HG02981 (cell line): ENCODE results near the gene LSR.

Experiments used
- ATAC-seq: cut with Tn5 transposase; IDR thresholded peaks from one replicate; pipeline ENCODE4 v1.9.1; 2021; ENCODE audit warnings: mild to moderate bottlenecking, moderate library complexity; ENCODE audit not compliant: unreplicated experiment

Gene LSR

GRCh38 chr19:35248310-35249145, at the start of gene LSR:
TSS of gene LSR (plus strand) at chr19:35249002. CDS start at chr19:35249023, 21 bp downstream.
- ATAC-seq = peak; percentile 73

DNA sequence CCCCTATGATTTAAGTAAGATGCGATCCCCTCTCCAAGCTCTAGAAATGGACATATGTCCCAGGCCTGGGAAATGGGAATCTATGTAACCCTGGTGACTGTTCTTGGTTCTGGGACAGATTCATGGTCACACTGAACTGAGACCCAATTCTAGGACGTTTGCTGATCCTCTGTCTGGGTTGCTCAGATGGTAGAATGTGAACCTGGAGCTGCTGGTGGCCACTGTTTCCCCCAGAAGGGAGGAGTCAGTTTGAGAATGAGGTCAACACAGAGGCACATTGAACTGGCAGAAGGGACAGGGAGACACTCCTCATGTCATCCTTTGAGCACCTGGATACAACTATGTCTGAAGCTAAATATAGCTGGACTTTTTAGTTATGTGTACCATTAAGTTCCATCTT, 49.3 kb upstream of the LSR start:
- no peak for ATAC-seq

- ATAC-seq = no peak
These were observed 45.8 kb upstream of the LSR start for GRCh38 chr19:35202722-35203688.

DNA sequence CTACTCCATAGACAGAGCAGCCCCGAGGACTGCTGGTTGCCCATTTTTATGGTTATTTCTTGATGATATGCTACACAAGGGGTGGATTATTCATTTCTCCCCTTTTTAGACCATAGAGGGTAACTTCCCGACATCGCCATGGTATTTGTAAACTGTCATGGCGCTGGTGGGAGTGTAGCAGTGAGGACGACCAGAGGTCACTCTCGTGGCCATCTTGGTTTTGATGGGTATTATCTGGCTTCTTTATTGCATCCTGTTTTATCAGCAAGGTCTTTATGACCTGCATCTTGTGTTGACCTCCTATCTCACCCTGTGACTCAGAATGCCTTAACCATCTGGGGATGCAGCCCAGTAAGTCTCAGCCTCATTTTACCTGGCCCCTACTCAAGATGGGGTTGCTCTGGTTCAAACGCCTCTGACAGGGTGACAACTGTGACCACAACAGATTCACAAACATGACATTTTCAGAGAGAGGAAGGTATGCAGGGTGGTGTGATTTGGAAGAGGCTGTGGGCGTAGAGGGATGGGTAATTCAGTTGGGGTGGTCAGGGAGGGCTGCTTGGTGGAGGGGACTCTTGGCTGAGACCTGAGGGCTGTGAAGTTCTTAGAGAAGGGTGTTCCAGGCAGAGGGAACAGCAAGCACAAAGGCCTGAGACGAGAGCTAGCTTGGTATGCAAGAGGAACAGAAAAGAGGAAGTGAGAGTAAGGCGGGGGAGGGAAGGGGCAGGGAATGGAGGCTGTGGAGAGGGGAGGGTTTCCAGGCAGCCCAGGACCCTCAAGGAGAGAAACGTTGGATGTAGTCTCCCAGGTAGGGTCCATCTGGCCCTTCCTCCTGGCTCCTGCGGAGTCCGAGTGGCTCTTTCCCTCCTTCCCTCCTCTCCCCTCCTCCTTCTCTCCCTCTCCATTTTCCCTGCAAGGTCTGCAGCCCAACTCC, 43.7 kb upstream of the LSR start:
- ATAC-seq = peak; percentile 63

GRCh38 chr19:35205733-35206323, 43.0 kb upstream of the LSR start:
- ATAC-seq = peak; percentile 9

- no peak for ATAC-seq
These were observed 42.4 kb upstream of the LSR start for GRCh38 chr19:35206379-35206778.

GRCh38 chr19:35206855-35207254, 41.9 kb upstream of the LSR start:
- no peak for ATAC-seq

DNA sequence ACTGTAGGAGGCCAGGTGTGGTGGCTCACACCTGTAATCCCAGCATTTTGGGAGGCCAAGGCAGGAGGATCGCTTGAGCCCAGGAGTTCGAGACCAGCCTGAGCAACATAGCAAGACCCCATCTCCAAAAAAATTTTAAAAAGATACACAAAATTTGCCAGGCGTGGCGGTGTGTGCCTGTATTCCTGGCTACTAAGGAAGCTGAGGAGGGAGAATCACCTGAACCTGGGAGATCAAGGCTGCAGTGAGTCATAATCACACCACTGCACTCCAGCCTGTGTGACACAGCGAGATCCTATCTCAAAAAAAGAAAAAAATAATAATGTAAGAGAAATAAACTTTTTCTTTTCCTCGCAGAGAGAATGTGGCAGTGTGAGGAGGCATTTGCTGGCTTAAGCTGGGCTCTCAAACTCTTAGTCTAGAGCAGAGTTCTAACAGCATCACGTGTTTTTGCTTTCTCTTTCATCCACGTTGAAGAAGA, 41.4 kb upstream of the LSR start:
- no peak for ATAC-seq

- ATAC-seq = no peak
These were observed 40.7 kb upstream of the LSR start for GRCh38 chr19:35208121-35208520.

GRCh38 chr19:35209646-35210045, 39.2 kb upstream of the LSR start:
- ATAC-seq = no peak

GRCh38 chr19:35211545-35212230, 37.1 kb upstream of the LSR start:
- no peak for ATAC-seq

DNA sequence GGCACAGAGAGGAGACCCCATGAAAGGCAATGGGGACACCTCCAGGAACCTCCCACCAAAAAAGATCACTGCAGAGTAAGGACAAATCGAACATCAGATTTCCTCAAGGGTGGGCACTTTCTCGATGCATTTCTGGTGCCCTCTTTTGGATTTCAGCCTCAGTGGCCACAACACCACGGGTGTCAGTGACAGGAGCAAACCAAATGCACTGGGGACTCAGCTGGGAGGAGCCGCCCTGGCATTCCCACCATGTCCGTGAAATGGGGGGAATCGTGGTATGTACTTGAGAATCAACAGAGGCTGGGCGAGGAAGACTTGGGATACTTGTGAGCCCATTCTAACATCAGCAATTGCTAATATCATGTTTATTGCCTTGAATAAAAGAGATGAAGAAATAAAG, 36.6 kb upstream of the LSR start:
- ATAC-seq = no peak

GRCh38 chr19:35213663-35214632, 34.9 kb upstream of the LSR start:
- ATAC-seq = peak; percentile 60

DNA sequence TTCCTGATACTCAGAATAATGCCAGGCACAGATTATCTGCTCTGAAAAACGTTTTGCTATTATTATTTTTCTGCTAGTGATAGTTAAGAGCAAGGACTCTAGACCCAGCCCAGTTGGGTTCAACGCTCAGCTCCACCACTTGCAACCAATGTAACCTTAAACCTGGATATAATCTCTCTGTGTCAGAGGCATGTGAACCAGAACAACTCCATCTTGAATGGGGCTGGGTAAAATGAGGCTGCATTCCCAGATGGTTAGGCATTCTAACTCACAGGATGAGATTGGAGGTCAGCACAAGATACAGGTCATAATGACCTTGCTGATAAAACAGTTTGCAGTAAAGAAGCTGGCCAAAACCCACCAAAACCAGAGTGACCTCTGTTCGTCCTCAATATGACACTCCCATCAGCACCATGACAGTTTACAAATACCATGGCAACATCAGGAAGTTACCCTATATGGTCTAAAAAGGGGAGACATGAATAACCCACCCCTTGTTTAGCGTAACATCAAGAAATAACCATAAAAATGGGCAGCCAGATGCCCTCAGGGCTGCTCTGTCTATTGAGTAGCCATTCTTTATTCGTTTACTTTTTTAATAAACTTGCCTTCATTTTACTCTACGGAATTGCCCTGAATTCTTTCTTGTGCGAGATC, 33.9 kb upstream of the LSR start:
- ATAC-seq = no peak

- ATAC-seq = no peak
These were observed 32.6 kb upstream of the LSR start for GRCh38 chr19:35216016-35216832.

DNA sequence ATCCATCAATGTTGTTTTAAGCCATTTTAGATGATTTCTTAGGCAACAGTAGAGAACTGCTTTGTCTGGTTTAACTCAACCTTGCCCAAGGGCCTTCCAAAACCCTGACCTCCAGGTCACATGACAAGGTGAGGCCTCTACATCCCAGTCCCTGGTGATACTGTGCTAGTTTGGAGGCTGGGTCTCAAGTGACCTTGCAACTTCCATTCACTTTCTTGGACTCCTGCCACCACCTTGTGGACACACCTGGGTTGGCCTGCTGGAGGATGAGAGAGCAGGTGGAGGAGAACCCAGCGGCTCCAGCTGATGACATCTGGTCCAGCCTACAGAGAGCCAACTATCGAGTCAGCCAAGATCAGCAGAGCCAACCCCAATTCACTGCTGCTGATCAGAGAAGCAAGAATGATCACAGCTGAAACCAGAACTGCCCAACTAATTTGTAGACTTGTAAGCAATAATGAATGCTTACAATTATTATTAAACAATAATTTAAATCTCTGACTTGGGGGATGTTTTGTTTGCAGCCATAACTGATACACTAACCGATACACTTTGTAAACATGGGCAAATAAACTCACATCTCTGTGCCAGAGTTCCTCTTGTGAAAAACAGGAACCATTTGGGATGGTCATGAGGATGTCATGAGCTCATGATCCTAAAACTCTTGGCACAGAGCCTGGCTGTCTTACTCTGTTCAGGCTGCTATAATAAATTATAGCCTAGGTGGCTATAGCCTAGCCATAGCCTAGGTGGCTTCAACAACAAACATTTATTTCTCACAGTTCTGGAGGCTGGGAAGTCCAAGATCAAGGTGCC, 31.8 kb upstream of the LSR start:
- no peak for ATAC-seq
